WTC11 (cell line): ENCODE data around the gene RGS7. TPM values are rescaled to one million over a fixed set of nuclear protein-coding genes. Genes with fewer than 3 reads are reported as not detected.
A peak's percentile ranks its signal among the peaks of the same experiment; 100 is the strongest.

Experiments used
- ATAC-seq: fragments of 200-7000 bp; cut with Tn5 transposase; 2 replicates; pipeline ENCODE4 v1.10.0; 2021; ENCODE audit warnings: mild to moderate bottlenecking, moderate library complexity
- CTCF ChIA-PET: fragments of 300-600 bp; sonication (Branson Sonifier 250); formaldehyde crosslinking; loops from one replicate; lab custom pipeline; 2021; ENCODE audit warnings: antibody characterized with exemption; lab: Charles Lee
- POLR2A ChIA-PET: fragments of 350-600 bp; sonication (Branson Sonifier 250); formaldehyde crosslinking; loops from one replicate; lab custom pipeline; 2021; ENCODE audit warnings: antibody characterized with exemption; lab: Charles Lee
- DNase-seq: peaks from one replicate; pipeline ENCODE4 v3.0.0; 2021; ENCODE audit warnings: low spot score
- H3K27ac Mint-ChIP-seq: 2 replicates; pipeline ENCODE4 v1.8.0; 2021; ENCODE audit warnings: mixed read lengths
- H3K27me3 Mint-ChIP-seq: 2 replicates; pipeline ENCODE4 v1.8.0; 2021; ENCODE audit warnings: low read depth, mild to moderate bottlenecking, moderate library complexity, mixed read lengths
- H3K36me3 Mint-ChIP-seq: 2 replicates; pipeline ENCODE4 v1.8.0; 2021; ENCODE audit warnings: mixed read lengths
- H3K4me1 Mint-ChIP-seq: 2 replicates; pipeline ENCODE4 v1.8.0; 2022; ENCODE audit warnings: mixed read lengths
- H3K4me3 Mint-ChIP-seq: 2 replicates; pipeline ENCODE4 v1.8.0; 2021; ENCODE audit warnings: mild to moderate bottlenecking, moderate library complexity, mixed read lengths
- H3K9me3 Mint-ChIP-seq: 2 replicates; pipeline ENCODE4 v1.8.0; 2021; ENCODE audit warnings: mixed read lengths
- CBFB ChIP-seq: sonication (generic); formaldehyde crosslinking; IDR thresholded peaks from 2 replicates; pipeline ENCODE4 v1.8.1; 2022; ENCODE audit warnings: mild to moderate bottlenecking, low read depth, missing genetic modification reagents
- CDX4 ChIP-seq: fragments of 250-450 bp; sonication (Bioruptor Pico); IDR thresholded peaks from 2 replicates; pipeline ENCODE4 v1.9.0; 2021; ENCODE audit warnings: moderate library complexity, mild to moderate bottlenecking, inconsistent platforms, borderline replicate concordance
- CTCF ChIP-seq: fragments of 200-600 bp; IDR thresholded peaks from 2 replicates; pipeline ENCODE4 v1.8.0; 2022; ENCODE audit warnings: antibody characterized with exemption
- FOXJ3 ChIP-seq: sonication (generic); formaldehyde crosslinking; IDR thresholded peaks from 2 replicates; pipeline ENCODE4 v1.9.0; 2021; ENCODE audit warnings: missing genetic modification reagents, mild to moderate bottlenecking, borderline replicate concordance
- FOXP4 ChIP-seq: sonication (generic); formaldehyde crosslinking; IDR thresholded peaks from 2 replicates; pipeline ENCODE4 v1.8.0; 2022; ENCODE audit warnings: mild to moderate bottlenecking, missing genetic modification reagents
- GABPB1 ChIP-seq: sonication (generic); formaldehyde crosslinking; IDR thresholded peaks from 2 replicates; pipeline ENCODE4 v1.8.1; 2023; ENCODE audit warnings: mild to moderate bottlenecking, missing genetic modification reagents
- GRHL2 ChIP-seq: fragments of 250-450 bp; sonication (Bioruptor Pico); IDR thresholded peaks from 2 replicates; pipeline ENCODE4 v1.8.0; 2022; ENCODE audit warnings: mild to moderate bottlenecking, moderate library complexity; ENCODE audit not compliant: insufficient replicate concordance, severe bottlenecking
- GTF2I ChIP-seq: fragments of 250-450 bp; sonication (Bioruptor Pico); conservative IDR thresholded peaks from 2 replicates; pipeline ENCODE4 v1.4.0; 2021; ENCODE audit warnings: mild to moderate bottlenecking
- JUN ChIP-seq: sonication (generic); formaldehyde crosslinking; IDR thresholded peaks from 2 replicates; pipeline ENCODE4 v1.8.0; 2023; ENCODE audit warnings: mild to moderate bottlenecking, missing genetic modification reagents
- NR2C2 ChIP-seq: sonication (generic); formaldehyde crosslinking; IDR thresholded peaks from 2 replicates; pipeline ENCODE4 v1.8.0; 2022; ENCODE audit warnings: mild to moderate bottlenecking, missing genetic modification reagents
- NR3C1 ChIP-seq: sonication (generic); formaldehyde crosslinking; conservative IDR thresholded peaks from 2 replicates; pipeline ENCODE4 v1.8.1; 2023; ENCODE audit warnings: low read depth, mild to moderate bottlenecking, missing genetic modification reagents
- ZNF263 ChIP-seq: sonication (generic); formaldehyde crosslinking; IDR thresholded peaks from 2 replicates; pipeline ENCODE4 v1.8.1; 2022; ENCODE audit warnings: low read depth, mild to moderate bottlenecking, moderate library complexity, missing genetic modification reagents
- total RNA-seq: library from RNA; stranded (reverse); gene quantifications from 3 replicates; pipeline ENCODE4 v1.2.3, GENCODE V29; 2021
- TF ChIP-seq, protein P1 (sequence below): sonication (generic); formaldehyde crosslinking; IDR thresholded peaks from 2 replicates; pipeline ENCODE4 v1.8.0; 2023; ENCODE audit warnings: mild to moderate bottlenecking, missing genetic modification reagents
- TF ChIP-seq, protein P2 (sequence below): sonication (generic); formaldehyde crosslinking; IDR thresholded peaks from 2 replicates; pipeline ENCODE4 v1.8.1; 2022; ENCODE audit warnings: mild to moderate bottlenecking, missing genetic modification reagents, moderate library complexity, borderline replicate concordance
- TF ChIP-seq, protein P3 (sequence below): sonication (generic); formaldehyde crosslinking; IDR thresholded peaks from 2 replicates; pipeline ENCODE4 v1.8.1; 2023; ENCODE audit warnings: mild to moderate bottlenecking, missing genetic modification reagents, moderate library complexity
- TF ChIP-seq, protein P4 (sequence below): fragments of 250-450 bp; sonication (Bioruptor Pico); IDR thresholded peaks from 2 replicates; pipeline ENCODE4 v1.9.0; 2021; ENCODE audit warnings: mild to moderate bottlenecking

The RGS7 gene
- total RNA-seq, 1 experiment from 2014 or later = 1.2 TPM

DNA sequence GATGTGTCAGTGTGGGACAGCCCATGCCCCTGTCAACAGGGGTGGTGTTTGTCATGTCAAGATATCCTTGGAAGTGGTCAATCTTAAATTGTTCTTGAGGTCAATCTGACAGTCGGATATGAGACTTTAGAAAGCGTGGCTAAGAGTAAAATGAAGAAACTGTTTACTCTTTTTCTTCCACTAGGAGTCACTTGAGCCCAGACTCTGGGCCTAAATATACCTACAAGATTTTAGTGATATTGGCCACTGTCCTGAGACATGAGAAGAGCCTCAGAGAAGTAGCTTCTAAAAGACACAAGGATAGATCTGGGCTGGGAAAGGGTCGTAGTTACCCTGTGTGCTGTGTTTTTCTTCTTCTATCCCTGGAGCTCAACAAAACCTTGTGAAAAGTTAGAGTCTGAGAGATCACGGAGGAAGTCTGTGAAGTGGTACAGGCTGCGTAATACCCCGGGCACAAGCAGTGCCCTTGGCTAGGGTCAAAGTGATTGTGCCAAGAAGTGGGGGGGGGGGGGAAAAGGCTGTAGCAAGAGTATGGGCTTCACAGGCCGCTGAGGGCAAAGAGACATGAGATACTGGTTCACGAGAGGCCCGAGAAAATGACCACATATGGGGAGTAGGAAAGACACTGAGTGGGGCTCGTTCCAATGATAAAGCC is 389.8 kb downstream of the RGS7 start:
- peak; percentile 81 for ATAC-seq
- ChIA-PET POLR2A (no interaction called here), CTCF (interaction anchor here (0.6 to 1.8 kb wide), 6 partner anchors 24 to 518 kb away, joined by 3 to 19 read pairs (median 4); no protein-coding TSS in a partner anchor)
- no peak for DNase-seq
- no peaks in the 10 kb centered on the region for H3K27me3 Mint-ChIP-seq
- H3K4me3 Mint-ChIP-seq = no peak overlapping the region
- no peak overlapping the region for H3K27ac Mint-ChIP-seq
- no peaks in the 10 kb centered on the region for H3K9me3 Mint-ChIP-seq
- 0 out of 2 replicates have a peak, but pooled peaks cover 3% of the 10 kb centered on the region for H3K36me3 Mint-ChIP-seq
- TF ChIP-seq FOXP4 (no peak), JUN (CRISPR knock-in tag) (no peak), CTCF (0 out of 2 replicates have a peak, but pooled peaks have one; percentile 16), GTF2I (CRISPR knock-in tag) (no peak)
- TF ChIP-seq, protein P1, sequence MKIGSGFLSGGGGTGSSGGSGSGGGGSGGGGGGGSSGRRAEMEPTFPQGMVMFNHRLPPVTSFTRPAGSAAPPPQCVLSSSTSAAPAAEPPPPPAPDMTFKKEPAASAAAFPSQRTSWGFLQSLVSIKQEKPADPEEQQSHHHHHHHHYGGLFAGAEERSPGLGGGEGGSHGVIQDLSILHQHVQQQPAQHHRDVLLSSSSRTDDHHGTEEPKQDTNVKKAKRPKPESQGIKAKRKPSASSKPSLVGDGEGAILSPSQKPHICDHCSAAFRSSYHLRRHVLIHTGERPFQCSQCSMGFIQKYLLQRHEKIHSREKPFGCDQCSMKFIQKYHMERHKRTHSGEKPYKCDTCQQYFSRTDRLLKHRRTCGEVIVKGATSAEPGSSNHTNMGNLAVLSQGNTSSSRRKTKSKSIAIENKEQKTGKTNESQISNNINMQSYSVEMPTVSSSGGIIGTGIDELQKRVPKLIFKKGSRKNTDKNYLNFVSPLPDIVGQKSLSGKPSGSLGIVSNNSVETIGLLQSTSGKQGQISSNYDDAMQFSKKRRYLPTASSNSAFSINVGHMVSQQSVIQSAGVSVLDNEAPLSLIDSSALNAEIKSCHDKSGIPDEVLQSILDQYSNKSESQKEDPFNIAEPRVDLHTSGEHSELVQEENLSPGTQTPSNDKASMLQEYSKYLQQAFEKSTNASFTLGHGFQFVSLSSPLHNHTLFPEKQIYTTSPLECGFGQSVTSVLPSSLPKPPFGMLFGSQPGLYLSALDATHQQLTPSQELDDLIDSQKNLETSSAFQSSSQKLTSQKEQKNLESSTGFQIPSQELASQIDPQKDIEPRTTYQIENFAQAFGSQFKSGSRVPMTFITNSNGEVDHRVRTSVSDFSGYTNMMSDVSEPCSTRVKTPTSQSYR = no peak
- H3K4me1 Mint-ChIP-seq = peaks cover 27% of the 10 kb centered on the region

DNA sequence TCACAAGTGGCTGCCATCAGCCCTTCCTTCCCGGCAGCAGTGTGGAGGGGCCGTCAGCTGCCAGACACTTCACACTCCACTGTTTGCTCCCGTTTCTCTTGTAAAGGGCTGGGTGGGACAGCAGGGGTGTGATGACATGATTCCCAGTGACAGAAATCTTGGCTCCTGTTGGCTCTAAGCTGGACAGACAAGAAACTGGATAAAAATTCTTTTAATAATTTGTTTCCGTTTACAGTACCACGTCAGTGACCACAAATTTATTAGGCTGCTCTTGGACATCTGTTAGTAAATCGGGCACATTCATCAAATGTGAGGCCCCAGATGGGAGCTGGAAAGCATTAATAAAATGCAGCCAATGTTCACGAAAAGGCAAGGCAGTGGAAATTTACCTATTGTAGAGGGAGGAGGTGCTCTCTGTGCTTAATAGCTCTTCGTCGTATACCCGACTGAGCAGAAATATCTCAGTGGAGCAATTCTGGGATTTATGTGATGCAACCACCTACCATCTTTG is 391.4 kb downstream of the RGS7 start:
- no peaks in the 10 kb centered on the region for H3K36me3 Mint-ChIP-seq
- peaks cover 23% of the 10 kb centered on the region for H3K4me1 Mint-ChIP-seq
- POLR2A ChIA-PET = no interaction called here
- no peaks in the 10 kb centered on the region for H3K27me3 Mint-ChIP-seq
- no peak for DNase-seq
- no peak overlapping the region for H3K4me3 Mint-ChIP-seq
- CTCF ChIA-PET = interaction anchor here (1.1 kb wide), 1 partner anchor 15 kb away, joined by 3 read pairs; no protein-coding TSS in a partner anchor
- ATAC-seq = peak; percentile 42
- H3K27ac Mint-ChIP-seq = no peak overlapping the region
- TF ChIP-seq ZNF263 (CRISPR knock-in tag) = no peak
- H3K9me3 Mint-ChIP-seq = no peaks in the 10 kb centered on the region

DNA sequence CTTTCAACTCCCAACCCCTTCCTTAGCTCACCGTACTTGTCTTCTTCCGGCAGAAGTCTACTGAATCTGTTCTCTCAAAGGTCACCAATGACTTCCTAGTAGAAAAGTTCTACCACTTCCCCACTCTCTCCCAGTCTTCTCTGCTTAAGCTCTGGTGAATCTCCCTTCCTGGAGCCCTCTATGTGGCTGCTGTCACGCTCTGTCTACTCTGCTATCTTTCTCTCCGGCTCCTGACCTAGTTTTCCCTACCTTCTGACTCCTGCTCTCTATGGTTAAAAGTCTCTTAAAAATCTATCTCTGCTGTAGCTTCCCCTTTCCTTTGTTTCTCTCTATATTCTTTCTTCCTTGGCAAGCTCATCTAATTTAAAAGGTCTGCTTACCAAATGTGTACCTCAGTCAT is 394.9 kb downstream of the RGS7 start:
- H3K27ac Mint-ChIP-seq = no peak overlapping the region
- no peak overlapping the region for H3K4me3 Mint-ChIP-seq
- ATAC-seq (no peak), DNase-seq (no peak)
- CTCF ChIA-PET = no interaction called here
- H3K27me3 Mint-ChIP-seq = no peaks in the 10 kb centered on the region
- no peaks in the 10 kb centered on the region for H3K36me3 Mint-ChIP-seq
- H3K4me1 Mint-ChIP-seq = peaks cover under 1% of the 10 kb centered on the region
- POLR2A ChIA-PET = interaction anchor here (0.8 kb wide), 1 partner anchor 89 kb away, joined by 3 read pairs; no protein-coding TSS in a partner anchor
- H3K9me3 Mint-ChIP-seq = no peaks in the 10 kb centered on the region
- TF ChIP-seq GRHL2 (CRISPR knock-in tag) = no peak
- TF ChIP-seq, protein P2, sequence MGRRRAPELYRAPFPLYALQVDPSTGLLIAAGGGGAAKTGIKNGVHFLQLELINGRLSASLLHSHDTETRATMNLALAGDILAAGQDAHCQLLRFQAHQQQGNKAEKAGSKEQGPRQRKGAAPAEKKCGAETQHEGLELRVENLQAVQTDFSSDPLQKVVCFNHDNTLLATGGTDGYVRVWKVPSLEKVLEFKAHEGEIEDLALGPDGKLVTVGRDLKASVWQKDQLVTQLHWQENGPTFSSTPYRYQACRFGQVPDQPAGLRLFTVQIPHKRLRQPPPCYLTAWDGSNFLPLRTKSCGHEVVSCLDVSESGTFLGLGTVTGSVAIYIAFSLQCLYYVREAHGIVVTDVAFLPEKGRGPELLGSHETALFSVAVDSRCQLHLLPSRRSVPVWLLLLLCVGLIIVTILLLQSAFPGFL (CRISPR knock-in tag) = no peak
- TF ChIP-seq, protein P3, sequence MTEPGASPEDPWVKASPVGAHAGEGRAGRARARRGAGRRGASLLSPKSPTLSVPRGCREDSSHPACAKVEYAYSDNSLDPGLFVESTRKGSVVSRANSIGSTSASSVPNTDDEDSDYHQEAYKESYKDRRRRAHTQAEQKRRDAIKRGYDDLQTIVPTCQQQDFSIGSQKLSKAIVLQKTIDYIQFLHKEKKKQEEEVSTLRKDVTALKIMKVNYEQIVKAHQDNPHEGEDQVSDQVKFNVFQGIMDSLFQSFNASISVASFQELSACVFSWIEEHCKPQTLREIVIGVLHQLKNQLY (CRISPR knock-in tag) = no peak
- no peak for TF ChIP-seq FOXJ3
- no peak for TF ChIP-seq NR3C1 (CRISPR knock-in tag)
- TF ChIP-seq, protein P4, sequence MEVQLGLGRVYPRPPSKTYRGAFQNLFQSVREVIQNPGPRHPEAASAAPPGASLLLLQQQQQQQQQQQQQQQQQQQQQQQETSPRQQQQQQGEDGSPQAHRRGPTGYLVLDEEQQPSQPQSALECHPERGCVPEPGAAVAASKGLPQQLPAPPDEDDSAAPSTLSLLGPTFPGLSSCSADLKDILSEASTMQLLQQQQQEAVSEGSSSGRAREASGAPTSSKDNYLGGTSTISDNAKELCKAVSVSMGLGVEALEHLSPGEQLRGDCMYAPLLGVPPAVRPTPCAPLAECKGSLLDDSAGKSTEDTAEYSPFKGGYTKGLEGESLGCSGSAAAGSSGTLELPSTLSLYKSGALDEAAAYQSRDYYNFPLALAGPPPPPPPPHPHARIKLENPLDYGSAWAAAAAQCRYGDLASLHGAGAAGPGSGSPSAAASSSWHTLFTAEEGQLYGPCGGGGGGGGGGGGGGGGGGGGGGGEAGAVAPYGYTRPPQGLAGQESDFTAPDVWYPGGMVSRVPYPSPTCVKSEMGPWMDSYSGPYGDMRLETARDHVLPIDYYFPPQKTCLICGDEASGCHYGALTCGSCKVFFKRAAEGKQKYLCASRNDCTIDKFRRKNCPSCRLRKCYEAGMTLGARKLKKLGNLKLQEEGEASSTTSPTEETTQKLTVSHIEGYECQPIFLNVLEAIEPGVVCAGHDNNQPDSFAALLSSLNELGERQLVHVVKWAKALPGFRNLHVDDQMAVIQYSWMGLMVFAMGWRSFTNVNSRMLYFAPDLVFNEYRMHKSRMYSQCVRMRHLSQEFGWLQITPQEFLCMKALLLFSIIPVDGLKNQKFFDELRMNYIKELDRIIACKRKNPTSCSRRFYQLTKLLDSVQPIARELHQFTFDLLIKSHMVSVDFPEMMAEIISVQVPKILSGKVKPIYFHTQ (CRISPR knock-in tag) = no peak
- TF ChIP-seq NR2C2 = no peak
- no peak for TF ChIP-seq CBFB
- no peak for TF ChIP-seq CDX4 (CRISPR knock-in tag)
- TF ChIP-seq GABPB1 (CRISPR knock-in tag) = no peak
